ENCODE results near the gene TENM4. TPM values are rescaled to one million over a fixed set of nuclear protein-coding genes. Genes with fewer than 3 reads are reported as not detected.

TENM4 gene
- total and polyA plus RNA-seq, 4 donors, result 0.02 to 0.33 (median 0.14) TPM

DNA sequence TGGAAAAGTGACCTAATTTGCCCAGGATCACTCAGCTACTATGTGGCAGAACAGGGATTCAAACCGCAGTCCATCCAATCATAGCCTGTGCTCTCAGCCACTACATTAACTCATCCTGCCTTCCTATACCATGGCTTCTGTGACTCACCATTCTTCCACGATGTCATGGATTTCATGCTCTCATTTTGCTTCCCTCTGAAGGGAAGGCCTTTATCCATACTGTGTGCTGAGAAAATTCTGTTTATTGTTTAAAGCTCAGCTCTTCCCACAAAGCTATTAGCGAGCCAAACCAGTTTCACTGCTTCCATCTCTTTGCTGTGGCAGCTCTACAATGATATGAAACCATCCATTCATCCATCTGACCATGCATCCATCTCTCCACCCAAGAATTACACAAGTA is 289.9 kb downstream of the TENM4 start:
- peaks cover 0 to 2% (median 0%) of the 10 kb centered on the region in 4 donors for H3K27me3 ChIP-seq (ENCODE audit: control insufficient read depth in 4 of 4, insufficient read depth in 4 of 4, low read length in 3 of 4)
- DNase-seq (ENCODE audit: low spot score), result no peak
- H3K4me1 ChIP-seq (ENCODE audit: control insufficient read depth in 4 of 4, insufficient read depth in 4 of 4, low read length in 3 of 4), result no peaks in the 10 kb centered on the region
- no peak overlapping the region for H3K27ac ChIP-seq (ENCODE audit: low read depth in 1 of 2, low read length in 2 of 2)
- no peak overlapping the region for H3K9ac ChIP-seq (ENCODE audit: low read depth in 1 of 2, low read length in 2 of 2)
- 55% methylated on average over 3 of the region's 3 CpGs for WGBS
- no peaks in the 10 kb centered on the region for H3K36me3 ChIP-seq (ENCODE audit: control insufficient read depth in 4 of 4, insufficient read depth in 3 of 4, low read depth in 1 of 4, low read length in 3 of 4)
- no peaks in the 10 kb centered on the region for H3K9me3 ChIP-seq (ENCODE audit: control insufficient read depth in 4 of 4, low read length in 3 of 4)
- no peak overlapping the region for H3K4me3 ChIP-seq (ENCODE audit: low read depth in 1 of 3, low read length in 3 of 3)
- TF ChIP-seq, protein P1, sequence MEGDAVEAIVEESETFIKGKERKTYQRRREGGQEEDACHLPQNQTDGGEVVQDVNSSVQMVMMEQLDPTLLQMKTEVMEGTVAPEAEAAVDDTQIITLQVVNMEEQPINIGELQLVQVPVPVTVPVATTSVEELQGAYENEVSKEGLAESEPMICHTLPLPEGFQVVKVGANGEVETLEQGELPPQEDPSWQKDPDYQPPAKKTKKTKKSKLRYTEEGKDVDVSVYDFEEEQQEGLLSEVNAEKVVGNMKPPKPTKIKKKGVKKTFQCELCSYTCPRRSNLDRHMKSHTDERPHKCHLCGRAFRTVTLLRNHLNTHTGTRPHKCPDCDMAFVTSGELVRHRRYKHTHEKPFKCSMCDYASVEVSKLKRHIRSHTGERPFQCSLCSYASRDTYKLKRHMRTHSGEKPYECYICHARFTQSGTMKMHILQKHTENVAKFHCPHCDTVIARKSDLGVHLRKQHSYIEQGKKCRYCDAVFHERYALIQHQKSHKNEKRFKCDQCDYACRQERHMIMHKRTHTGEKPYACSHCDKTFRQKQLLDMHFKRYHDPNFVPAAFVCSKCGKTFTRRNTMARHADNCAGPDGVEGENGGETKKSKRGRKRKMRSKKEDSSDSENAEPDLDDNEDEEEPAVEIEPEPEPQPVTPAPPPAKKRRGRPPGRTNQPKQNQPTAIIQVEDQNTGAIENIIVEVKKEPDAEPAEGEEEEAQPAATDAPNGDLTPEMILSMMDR (IDR thresholded peaks at IDR 0.05; ENCODE audit: low read depth, low read length, missing input control), result no peak

DNA sequence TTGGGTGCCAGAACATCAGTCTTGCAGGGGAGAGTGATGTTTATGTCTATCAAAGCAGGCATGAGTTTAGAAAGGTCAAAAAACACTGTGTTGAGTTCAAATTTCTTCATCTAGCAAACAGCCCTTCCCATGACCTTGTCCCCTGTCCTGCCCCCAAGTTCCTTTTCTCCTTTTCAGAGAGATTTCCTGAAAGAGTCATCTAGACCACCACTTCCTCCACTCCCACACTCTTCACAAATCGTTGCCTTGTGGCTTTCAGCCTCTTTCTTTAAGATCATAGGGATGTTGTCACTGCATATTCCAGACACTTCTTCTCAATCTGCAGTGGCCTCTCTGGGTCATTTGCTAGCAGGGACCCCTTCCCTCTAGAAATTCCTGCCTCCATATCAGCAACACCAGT is 290.5 kb downstream of the TENM4 start:
- no peaks in the 10 kb centered on the region for H3K4me1 ChIP-seq (ENCODE audit: control insufficient read depth in 4 of 4, insufficient read depth in 4 of 4, low read length in 3 of 4)
- H3K4me3 ChIP-seq (ENCODE audit: low read depth in 1 of 3, low read length in 3 of 3), result no peak overlapping the region
- H3K27me3 ChIP-seq (ENCODE audit: control insufficient read depth in 4 of 4, insufficient read depth in 4 of 4, low read length in 3 of 4), result peaks cover 0 to 2% (median 0%) of the 10 kb centered on the region in 4 donors
- H3K9me3 ChIP-seq (ENCODE audit: control insufficient read depth in 4 of 4, low read length in 3 of 4), result no peaks in the 10 kb centered on the region
- H3K9ac ChIP-seq (ENCODE audit: low read depth in 1 of 2, low read length in 2 of 2), result no peak overlapping the region
- 15% methylated on average over 1 of the region's 1 CpG for WGBS
- no peak overlapping the region for H3K27ac ChIP-seq (ENCODE audit: low read depth in 1 of 2, low read length in 2 of 2)
- no peak for DNase-seq (ENCODE audit: low spot score)
- H3K36me3 ChIP-seq (ENCODE audit: control insufficient read depth in 4 of 4, insufficient read depth in 3 of 4, low read depth in 1 of 4, low read length in 3 of 4), result no peaks in the 10 kb centered on the region
- TF ChIP-seq HNF4A (conservative IDR thresholded peaks at IDR 0.05) (no peak), SP1 (IDR thresholded peaks at IDR 0.05) (no peak), JUND (IDR thresholded peaks at IDR 0.05) (no peak), FOXA2 (IDR thresholded peaks at IDR 0.05) (no peak)

DNA sequence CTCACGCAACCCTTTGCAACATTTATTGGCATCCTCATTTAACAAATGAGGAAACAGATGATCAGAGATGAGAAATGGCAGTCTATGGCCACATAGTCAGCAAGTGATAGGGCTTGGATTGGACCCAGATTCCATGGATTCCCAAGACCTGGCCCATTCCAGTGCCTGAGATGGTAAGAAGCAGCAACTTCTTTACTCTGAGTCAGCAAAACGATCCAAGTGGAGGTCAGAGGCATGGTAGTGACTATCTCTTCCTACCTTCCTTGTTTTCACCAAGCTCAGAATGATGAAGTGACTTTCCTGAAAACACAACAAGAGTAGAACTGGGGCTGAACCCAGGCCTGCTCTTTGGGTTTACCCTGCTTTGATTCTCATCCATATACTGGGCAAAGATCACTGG is 293.1 kb downstream of the TENM4 start:
- WGBS, result 76% methylated on average over 2 of the region's 2 CpGs
- DNase-seq (ENCODE audit: low spot score), result no peak

DNA sequence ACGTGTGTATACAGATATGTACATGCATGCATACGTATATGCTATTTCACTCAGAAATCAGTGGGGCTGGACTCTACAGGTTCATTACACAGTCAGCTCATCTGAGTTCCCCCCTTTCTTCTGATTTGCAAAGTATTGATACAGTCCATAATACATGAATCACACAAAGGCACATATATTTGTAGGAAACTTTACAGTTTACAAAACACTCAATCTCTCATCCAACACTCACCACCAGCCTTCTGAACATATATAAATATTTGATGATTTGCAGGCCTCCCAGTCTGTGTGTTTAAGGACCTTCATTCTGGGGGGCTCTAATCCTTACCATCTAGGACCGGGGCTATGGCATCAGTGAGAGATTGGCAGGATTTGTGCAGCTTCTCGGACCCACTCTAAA is 293.8 kb downstream of the TENM4 start:
- peaks cover 0 to 2% (median 0%) of the 10 kb centered on the region in 4 donors for H3K27me3 ChIP-seq (ENCODE audit: control insufficient read depth in 4 of 4, insufficient read depth in 4 of 4, low read length in 3 of 4)
- H3K9ac ChIP-seq (ENCODE audit: low read depth in 1 of 2, low read length in 2 of 2), result no peak overlapping the region
- no peaks in the 10 kb centered on the region for H3K9me3 ChIP-seq (ENCODE audit: control insufficient read depth in 4 of 4, low read length in 3 of 4)
- H3K4me3 ChIP-seq (ENCODE audit: low read depth in 1 of 3, low read length in 3 of 3), result no peak overlapping the region
- DNase-seq (ENCODE audit: low spot score), result no peak
- TF ChIP-seq SP1 (IDR thresholded peaks at IDR 0.05) (no peak), TAF1 (conservative IDR thresholded peaks at IDR 0.05) (no peak), EGR1 (IDR thresholded peaks at IDR 0.05; ENCODE audit: low read depth in 2 of 2) (no peak), HNF4G (IDR thresholded peaks at IDR 0.05) (no peak), JUND (IDR thresholded peaks at IDR 0.05) (no peak)
- TF ChIP-seq, protein P2, sequence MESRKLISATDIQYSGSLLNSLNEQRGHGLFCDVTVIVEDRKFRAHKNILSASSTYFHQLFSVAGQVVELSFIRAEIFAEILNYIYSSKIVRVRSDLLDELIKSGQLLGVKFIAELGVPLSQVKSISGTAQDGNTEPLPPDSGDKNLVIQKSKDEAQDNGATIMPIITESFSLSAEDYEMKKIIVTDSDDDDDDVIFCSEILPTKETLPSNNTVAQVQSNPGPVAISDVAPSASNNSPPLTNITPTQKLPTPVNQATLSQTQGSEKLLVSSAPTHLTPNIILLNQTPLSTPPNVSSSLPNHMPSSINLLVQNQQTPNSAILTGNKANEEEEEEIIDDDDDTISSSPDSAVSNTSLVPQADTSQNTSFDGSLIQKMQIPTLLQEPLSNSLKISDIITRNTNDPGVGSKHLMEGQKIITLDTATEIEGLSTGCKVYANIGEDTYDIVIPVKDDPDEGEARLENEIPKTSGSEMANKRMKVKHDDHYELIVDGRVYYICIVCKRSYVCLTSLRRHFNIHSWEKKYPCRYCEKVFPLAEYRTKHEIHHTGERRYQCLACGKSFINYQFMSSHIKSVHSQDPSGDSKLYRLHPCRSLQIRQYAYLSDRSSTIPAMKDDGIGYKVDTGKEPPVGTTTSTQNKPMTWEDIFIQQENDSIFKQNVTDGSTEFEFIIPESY (IDR thresholded peaks at IDR 0.05), result no peak
- no peaks in the 10 kb centered on the region for H3K4me1 ChIP-seq (ENCODE audit: control insufficient read depth in 4 of 4, insufficient read depth in 4 of 4, low read length in 3 of 4)
- H3K36me3 ChIP-seq (ENCODE audit: control insufficient read depth in 4 of 4, insufficient read depth in 3 of 4, low read depth in 1 of 4, low read length in 3 of 4), result no peaks in the 10 kb centered on the region
- no peak overlapping the region for H3K27ac ChIP-seq (ENCODE audit: low read depth in 1 of 2, low read length in 2 of 2)
- 80% methylated on average over 4 of the region's 4 CpGs for WGBS

More for the DNA sequence above, 293.1 kb downstream of the TENM4 start:
- Histone ChIP-seq H3K27ac (ENCODE audit: low read depth in 1 of 2, low read length in 2 of 2) (no peak overlapping the region), H3K9me3 (ENCODE audit: control insufficient read depth in 4 of 4, low read length in 3 of 4) (no peaks in the 10 kb centered on the region), H3K4me1 (ENCODE audit: control insufficient read depth in 4 of 4, insufficient read depth in 4 of 4, low read length in 3 of 4) (no peaks in the 10 kb centered on the region), H3K27me3 (ENCODE audit: control insufficient read depth in 4 of 4, insufficient read depth in 4 of 4, low read length in 3 of 4) (peaks cover 0 to 2% (median 0%) of the 10 kb centered on the region in 4 donors), H3K36me3 (ENCODE audit: control insufficient read depth in 4 of 4, insufficient read depth in 3 of 4, low read depth in 1 of 4, low read length in 3 of 4) (no peaks in the 10 kb centered on the region), H3K4me3 (ENCODE audit: low read depth in 1 of 3, low read length in 3 of 3) (no peak overlapping the region), H3K9ac (ENCODE audit: low read depth in 1 of 2, low read length in 2 of 2) (no peak overlapping the region)
- TF ChIP-seq FOXA1 (IDR thresholded peaks at IDR 0.05), result no peak
- TF ChIP-seq, protein P3, sequence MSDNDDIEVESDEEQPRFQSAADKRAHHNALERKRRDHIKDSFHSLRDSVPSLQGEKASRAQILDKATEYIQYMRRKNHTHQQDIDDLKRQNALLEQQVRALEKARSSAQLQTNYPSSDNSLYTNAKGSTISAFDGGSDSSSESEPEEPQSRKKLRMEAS (IDR thresholded peaks at IDR 0.05), result no peak
- TF ChIP-seq SP1 (IDR thresholded peaks at IDR 0.05), result no peak
- TF ChIP-seq NR2F2 (IDR thresholded peaks at IDR 0.05), result no peak
- TF ChIP-seq EGR1 (IDR thresholded peaks at IDR 0.05; ENCODE audit: low read depth in 2 of 2), result no peak
- no peak for TF ChIP-seq RAD21 (IDR thresholded peaks at IDR 0.05)
- no peak for TF ChIP-seq HNF4A (conservative IDR thresholded peaks at IDR 0.05)
- TF ChIP-seq HNF4G (IDR thresholded peaks at IDR 0.05), result no peak
